Glutamatergic neuron (in vitro differentiated cells): ENCODE data around the gene ITPA. TPM values are rescaled to one million over a fixed set of nuclear protein-coding genes. Genes with fewer than 3 reads are reported as not detected.
"Not testable (repeated sequence)": the region's sequence is repeated elsewhere in the genome, so short reads cannot be mapped to it uniquely, and the experiment has no call there.

Experiments
- DNase-seq: peaks from one replicate; pipeline ENCODE4 v3.0.0; 2022
- H3K27ac Mint-ChIP-seq: one replicate; pipeline ENCODE4 v1.8.0; 2020; ENCODE audit warnings: mild to moderate bottlenecking, mixed read lengths, inconsistent platforms; ENCODE audit not compliant: unreplicated experiment
- H3K27me3 Mint-ChIP-seq: one replicate; pipeline ENCODE4 v1.8.0; 2020; ENCODE audit warnings: mild to moderate bottlenecking, moderate library complexity, mixed read lengths, inconsistent platforms; ENCODE audit not compliant: unreplicated experiment
- H3K36me3 Mint-ChIP-seq: one replicate; pipeline ENCODE4 v1.8.0; 2020; ENCODE audit warnings: mild to moderate bottlenecking, mixed read lengths, inconsistent platforms; ENCODE audit not compliant: unreplicated experiment
- H3K4me1 Mint-ChIP-seq: one replicate; pipeline ENCODE4 v1.8.0; 2020; ENCODE audit warnings: mild to moderate bottlenecking, low read depth, mixed read lengths, inconsistent platforms; ENCODE audit not compliant: unreplicated experiment
- H3K4me3 Mint-ChIP-seq: one replicate; pipeline ENCODE4 v1.8.0; 2020; ENCODE audit warnings: mild to moderate bottlenecking, mixed read lengths, inconsistent platforms; ENCODE audit not compliant: unreplicated experiment
- H3K9me3 Mint-ChIP-seq: one replicate; pipeline ENCODE4 v1.8.0; 2020; ENCODE audit warnings: mild to moderate bottlenecking, moderate library complexity, mixed read lengths, inconsistent platforms; ENCODE audit not compliant: unreplicated experiment
- CTCF ChIP-seq: fragments of 200-600 bp; sonication (generic); IDR thresholded peaks from one replicate; pipeline ENCODE4 v1.5.0; 2021; ENCODE audit not compliant: partially characterized antibody, unreplicated experiment
- total RNA-seq: library from RNA; stranded (reverse); fragmentation: NEBNext Ultra II Directional; extraction: Animal tissue kit (Norgen Biotek cat#: 25700); gene quantifications from one replicate; pipeline ENCODE4 v1.2.1, GENCODE V29; 2021; ENCODE audit not compliant: unreplicated experiment

Gene ITPA
- total RNA-seq, 1 donor from 2014 or later, result 72.1 TPM

- H3K4me3 Mint-ChIP-seq, result no peak overlapping the region
- TF ChIP-seq CTCF, result no peak
- peaks cover 7% of the 10 kb centered on the region for H3K4me1 Mint-ChIP-seq
- DNase-seq, result no peak
- H3K36me3 Mint-ChIP-seq, result no peaks in the 10 kb centered on the region
- no peak overlapping the region for H3K27ac Mint-ChIP-seq
- no peaks in the 10 kb centered on the region for H3K9me3 Mint-ChIP-seq
- H3K27me3 Mint-ChIP-seq, result peaks cover 3% of the 10 kb centered on the region
These were observed 29.0 kb upstream of the ITPA start for GRCh38 chr20:3180319-3180718.

GRCh38 chr20:3181270-3181669 lies 28.0 kb upstream of the ITPA start:
- H3K27me3 Mint-ChIP-seq, result peaks cover 3% of the 10 kb centered on the region
- H3K4me3 Mint-ChIP-seq, result no peak overlapping the region
- TF ChIP-seq CTCF, result no peak

GRCh38 chr20:3182429-3182828 lies 26.9 kb upstream of the ITPA start:
- not testable (repeated sequence) for H3K9me3 Mint-ChIP-seq, H3K36me3 Mint-ChIP-seq, DNase-seq, H3K27me3 Mint-ChIP-seq, H3K4me3 Mint-ChIP-seq, H3K4me1 Mint-ChIP-seq, H3K27ac Mint-ChIP-seq

More at GRCh38 chr20:3181270-3181669, 28.0 kb upstream of the ITPA start:
- H3K27ac Mint-ChIP-seq, result no peak overlapping the region
- H3K36me3 Mint-ChIP-seq, result no peaks in the 10 kb centered on the region
- peaks cover 5% of the 10 kb centered on the region for H3K4me1 Mint-ChIP-seq
- H3K9me3 Mint-ChIP-seq, result no peaks in the 10 kb centered on the region
- DNase-seq, result no peak

- no peak for TF ChIP-seq CTCF
- Mint-ChIP-seq H3K4me1 (peaks cover 5% of the 10 kb centered on the region), H3K9me3 (no peaks in the 10 kb centered on the region), H3K27ac (no peak overlapping the region), H3K36me3 (no peaks in the 10 kb centered on the region), H3K4me3 (no peak overlapping the region), H3K27me3 (peaks cover 3% of the 10 kb centered on the region)
- no peak for DNase-seq
These were observed 25.2 kb upstream of the ITPA start for GRCh38 chr20:3183896-3184612.

GRCh38 chr20:3187861-3188260 lies 21.4 kb upstream of the ITPA start:
- not testable (repeated sequence) for H3K36me3 Mint-ChIP-seq, DNase-seq, H3K27ac Mint-ChIP-seq, H3K4me3 Mint-ChIP-seq, H3K27me3 Mint-ChIP-seq
- peaks cover 10% of the 10 kb centered on the region for H3K9me3 Mint-ChIP-seq
- peaks cover 10% of the 10 kb centered on the region for H3K4me1 Mint-ChIP-seq

- TF ChIP-seq CTCF, result no peak
- peaks cover 11% of the 10 kb centered on the region for H3K9me3 Mint-ChIP-seq
- no peak overlapping the region for H3K27ac Mint-ChIP-seq
- no peak for DNase-seq
- H3K36me3 Mint-ChIP-seq, result peaks cover 7% of the 10 kb centered on the region
- H3K27me3 Mint-ChIP-seq, result peaks cover 7% of the 10 kb centered on the region
- peaks cover 10% of the 10 kb centered on the region for H3K4me1 Mint-ChIP-seq
- peak overlapping the region; percentile 61 for H3K4me3 Mint-ChIP-seq
These were observed 20.4 kb upstream of the ITPA start for GRCh38 chr20:3188823-3189413.
